Liver (tissue), 9 donors: Measurements from ENCODE around the gene USP6NL. TPM values are rescaled to one million over a fixed set of nuclear protein-coding genes. Genes with fewer than 3 reads are reported as not detected.

Source experiments
- DNase-seq: peaks from one replicate; pipeline ENCODE4 v3.0.0-alpha.2; 2017; ENCODE audit warnings: low spot score
- H3K27ac ChIP-seq, 2 donors: one replicate each; pipeline ENCODE4 v1.7.0; 2013; ENCODE audit warnings: inconsistent platforms in 2 of 2, low read length in 2 of 2, control low read depth in 1 of 2, low read depth in 1 of 2, mild to moderate bottlenecking in 1 of 2
- H3K27me3 ChIP-seq, 4 donors: one replicate each; pipeline versions ENCODE4 v1.6.1 to v1.7.0; 2013; ENCODE audit warnings: low read length in 3 of 4, inconsistent platforms in 1 of 4, mild to moderate bottlenecking in 1 of 4, moderate library complexity in 1 of 4; ENCODE audit not compliant: control insufficient read depth in 4 of 4, insufficient read depth in 4 of 4
- H3K36me3 ChIP-seq, 4 donors: one replicate each; pipeline versions ENCODE4 v1.6.1 to v1.7.0; 2013; ENCODE audit warnings: low read length in 3 of 4, mild to moderate bottlenecking in 3 of 4, low read depth in 1 of 4, moderate library complexity in 1 of 4; ENCODE audit not compliant: control insufficient read depth in 4 of 4, insufficient read depth in 3 of 4
- H3K4me1 ChIP-seq, 4 donors: one replicate each; pipeline versions ENCODE4 v1.6.1 to v1.7.0; 2013; ENCODE audit warnings: low read length in 3 of 4, mild to moderate bottlenecking in 3 of 4, moderate library complexity in 1 of 4; ENCODE audit not compliant: control insufficient read depth in 4 of 4, insufficient read depth in 4 of 4
- H3K4me3 ChIP-seq, 3 donors: one replicate each; pipeline versions ENCODE4 v1.6.1 to v1.7.0; 2013; ENCODE audit warnings: low read length in 3 of 3, control low read depth in 1 of 3, low read depth in 1 of 3, mild to moderate bottlenecking in 1 of 3
- H3K9ac ChIP-seq, 2 donors: one replicate each; pipeline ENCODE4 v1.7.0; 2013; ENCODE audit warnings: low read length in 2 of 2, mild to moderate bottlenecking in 2 of 2, moderate library complexity in 2 of 2, control low read depth in 1 of 2, low read depth in 1 of 2
- H3K9me3 ChIP-seq, 4 donors: one replicate each; pipeline versions ENCODE4 v1.6.1 to v1.7.0; 2013; ENCODE audit warnings: low read length in 3 of 4; ENCODE audit not compliant: control insufficient read depth in 4 of 4
- ATF3 ChIP-seq: IDR thresholded peaks from 2 replicates; pipeline ENCODE4 v1.6.1; 2016; ENCODE audit warnings: antibody characterized with exemption
- CTCF ChIP-seq: fragments of 150-350 bp; IDR thresholded peaks from 2 replicates; pipeline ENCODE4 v1.5.1; 2017; ENCODE audit warnings: improper control_type of control experiment, low read depth, low read length; ENCODE audit not compliant: missing input control
- EGR1 ChIP-seq, 2 donors: IDR thresholded peaks; 2 replicates each; pipeline ENCODE4 v1.6.1; 2016 to 2018; ENCODE audit warnings: antibody characterized with exemption in 2 of 2, low read depth in 2 of 2
- FOXA1 ChIP-seq: IDR thresholded peaks from 2 replicates; pipeline ENCODE4 v1.6.1; 2016; ENCODE audit warnings: antibody characterized with exemption
- FOXA2 ChIP-seq: IDR thresholded peaks from 2 replicates; pipeline ENCODE4 v1.6.1; 2016; ENCODE audit warnings: antibody characterized with exemption
- GABPA ChIP-seq, 2 donors: IDR thresholded peaks in 1 of 2; conservative IDR thresholded peaks in 1 of 2; 2 replicates each; pipeline ENCODE4 v1.6.1; 2016; ENCODE audit warnings: antibody characterized with exemption in 2 of 2, mild to moderate bottlenecking in 1 of 2, moderate library complexity in 1 of 2
- HNF4A ChIP-seq, 2 donors: conservative IDR thresholded peaks; 2 replicates each; pipeline ENCODE4 v1.6.1; 2016; ENCODE audit warnings: antibody characterized with exemption in 2 of 2, mild to moderate bottlenecking in 2 of 2
- HNF4G ChIP-seq: IDR thresholded peaks from 2 replicates; pipeline ENCODE4 v1.6.1; 2016; ENCODE audit warnings: antibody characterized with exemption
- JUND ChIP-seq, 2 donors: IDR thresholded peaks; 2 replicates each; pipeline ENCODE4 v1.6.1; 2016; ENCODE audit warnings: antibody characterized with exemption in 2 of 2
- MAX ChIP-seq: IDR thresholded peaks from 2 replicates; pipeline ENCODE4 v1.6.1; 2016; ENCODE audit warnings: antibody characterized with exemption
- NR2F2 ChIP-seq: IDR thresholded peaks from 2 replicates; pipeline ENCODE4 v1.6.1; 2016; ENCODE audit warnings: antibody characterized with exemption
- RAD21 ChIP-seq, 2 donors: IDR thresholded peaks; 2 replicates each; pipeline ENCODE4 v1.6.1; 2016; ENCODE audit warnings: antibody characterized with exemption in 2 of 2, mild to moderate bottlenecking in 2 of 2
- REST ChIP-seq: IDR thresholded peaks from 2 replicates; pipeline ENCODE4 v1.6.1; 2016; ENCODE audit warnings: antibody characterized with exemption, mild to moderate bottlenecking
- RXRA ChIP-seq, 2 donors: IDR thresholded peaks; 2 replicates each; pipeline ENCODE4 v1.6.1; 2017 to 2018; ENCODE audit warnings: antibody characterized with exemption in 2 of 2, mild to moderate bottlenecking in 1 of 2
- SP1 ChIP-seq: IDR thresholded peaks from 2 replicates; pipeline ENCODE4 v1.6.1; 2018; ENCODE audit warnings: antibody characterized with exemption, mild to moderate bottlenecking
- TAF1 ChIP-seq: conservative IDR thresholded peaks from 2 replicates; pipeline ENCODE4 v1.6.1; 2016; ENCODE audit warnings: antibody characterized with exemption, mild to moderate bottlenecking
- YY1 ChIP-seq: IDR thresholded peaks from 2 replicates; pipeline ENCODE4 v1.6.1; 2016; ENCODE audit warnings: antibody characterized with exemption, mild to moderate bottlenecking
- ZBTB33 ChIP-seq: IDR thresholded peaks from 2 replicates; pipeline ENCODE4 v1.6.1; 2016; ENCODE audit warnings: antibody characterized with exemption
- WGBS: extraction: QIAGEN DNeasy Blood & Tissue Kit; methylation state at CpG from one replicate; pipeline ENCODE4 v1.1.7; 2013; 5-methylcytosine and 5-hydroxymethylcytosine counted together
- polyA plus RNA-seq, 2 donors: library from polyadenylated mRNA; stranded (reverse) in 1 of 2; unstranded in 1 of 2; fragments of 200-250 nt in 1 of 2; fragments of >200 nt in 1 of 2; fragmentation: Nextera tagmentation in 1 of 2; extraction: Ambion mirVana in 1 of 2; gene quantifications; one replicate each; pipeline versions ENCODE4 v1.2.1 to v1.2.3, GENCODE V29; 2013 to 2015
- total RNA-seq, 2 donors: library from RNA; depleted of rRNA; stranded (reverse); fragments of >200 nt; gene quantifications; one replicate each; pipeline ENCODE4 v1.2.3, GENCODE V29; 2014
- donor health status: healthy.
- donor health status: healthy.
- donor health status: healthy.
- donor health status: healthy.
- donor health status: healthy.

USP6NL gene
- total and polyA plus RNA-seq, 4 donors = 3.8 to 15.0 (median 10.2) TPM

- H3K4me1 ChIP-seq = peaks cover 0 to 4% (median 1%) of the 10 kb centered on the region in 4 donors
- TF ChIP-seq FOXA1 (no peak), RXRA (IDR thresholded peaks at IDR 0.05) (peak in 1 of 2 donors; percentile 10), GABPA (IDR thresholded peaks at IDR 0.05 in 1 of 2, conservative IDR thresholded peaks at IDR 0.05 in 1 of 2) (no peak), JUND (IDR thresholded peaks at IDR 0.05) (peak; percentile 29 to 53), HNF4G (no peak), ZBTB33 (no peak), ATF3 (no peak), HNF4A (conservative IDR thresholded peaks at IDR 0.05) (peak; percentile 12 to 16)
- DNase-seq = no peak
- H3K27me3 ChIP-seq = no peaks in the 10 kb centered on the region
- H3K36me3 ChIP-seq = no peaks in the 10 kb centered on the region
- H3K9me3 ChIP-seq = no peaks in the 10 kb centered on the region
- H3K4me3 ChIP-seq = no peak overlapping the region
- 78% methylated on average over 2 of the region's 2 CpGs for WGBS
- peak overlapping the region; percentile 3 to 37 for H3K27ac ChIP-seq
- H3K9ac ChIP-seq = no peak overlapping the region
Observed at GRCh38 chr10:11539191-11539868, 72.1 kb downstream of the USP6NL start.

- 98% methylated on average over 8 of the region's 8 CpGs for WGBS
- Histone ChIP-seq H3K27ac (peak overlapping the region in 1 of 2 donors; percentile 37), H3K27me3 (no peaks in the 10 kb centered on the region), H3K36me3 (no peaks in the 10 kb centered on the region), H3K9me3 (no peaks in the 10 kb centered on the region), H3K4me1 (peaks cover under 1 to 8% (median 6%) of the 10 kb centered on the region in 4 donors), H3K4me3 (no peak overlapping the region), H3K9ac (no peak overlapping the region)
- TF ChIP-seq FOXA2 = no peak
- no peak for TF ChIP-seq RXRA (IDR thresholded peaks at IDR 0.05)
- no peak for TF ChIP-seq HNF4A (conservative IDR thresholded peaks at IDR 0.05)
- no peak for TF ChIP-seq JUND (IDR thresholded peaks at IDR 0.05)
- no peak for TF ChIP-seq ATF3
- no peak for TF ChIP-seq MAX
- no peak for TF ChIP-seq ZBTB33
- no peak for TF ChIP-seq SP1
- TF ChIP-seq GABPA (IDR thresholded peaks at IDR 0.05 in 1 of 2, conservative IDR thresholded peaks at IDR 0.05 in 1 of 2) = no peak
- TF ChIP-seq HNF4G = no peak
- no peak for TF ChIP-seq REST
- TF ChIP-seq EGR1 (IDR thresholded peaks at IDR 0.05; ENCODE audit: low read depth in 2 of 2) = no peak
- no peak for TF ChIP-seq FOXA1
- TF ChIP-seq YY1 = no peak
- no peak for TF ChIP-seq CTCF
- TF ChIP-seq TAF1 = no peak
- TF ChIP-seq RAD21 (IDR thresholded peaks at IDR 0.05) = no peak
- TF ChIP-seq NR2F2 = no peak
- DNase-seq = no peak
Observed at GRCh38 chr10:11538834-11539190, 72.6 kb downstream of the USP6NL start.
